GM12878 (cell line): Measurements from ENCODE around the gene MEG3. TPM values are rescaled to one million over a fixed set of nuclear protein-coding genes. Genes with fewer than 3 reads are reported as not detected.

Experiments used
- ATAC-seq: fragments of 200-7000 bp; cut with Tn5 transposase; 3 replicates; pipeline ENCODE4 v1.9.1; 2020; ENCODE audit warnings: mild to moderate bottlenecking, moderate library complexity
- BruUV-seq: library from RNA; stranded (reverse); fragments of 400-500 nt; replicated peaks from 2 replicates; lab custom pipeline; 2021; lab: Mats Ljungman, UMichigan
- CTCF ChIA-PET: fragments of 300-600 bp; sonication (Branson Sonifier 250); formaldehyde crosslinking; extraction: SDS; loops from one replicate; lab custom pipeline; 2021; ENCODE audit warnings: inconsistent platforms; lab: Yijun Ruan, JAX
- POLR2A ChIA-PET: fragments of 350-600 bp; formaldehyde crosslinking; extraction: SDS; loops from one replicate; lab custom pipeline; 2021; ENCODE audit warnings: inconsistent platforms; lab: Charles Lee
- RAD21 ChIA-PET: fragments of 300-600 bp; sonication (Branson Sonifier 250); formaldehyde crosslinking; loops from one replicate; lab custom pipeline; 2023; ENCODE audit warnings: antibody characterized with exemption; ENCODE audit not compliant: unreplicated experiment; lab: Charles Lee
- SMC1A ChIA-PET: fragments of 300-600 bp; sonication (Branson Sonifier 250); formaldehyde crosslinking; loops from one replicate; lab custom pipeline; 2023; ENCODE audit not compliant: unreplicated experiment, uncharacterized antibody; lab: Charles Lee
- DNase-seq: peaks from one replicate; pipeline ENCODE4 v3.0.0-alpha.2; 2011; ENCODE audit warnings: low read depth, low spot score
- FAIRE-seq: peaks from 3 replicates; lab custom pipeline; 2011; peaks lifted over from hg19 to GRCh38; lab: Jason Lieb, UNC
- H2AFZ ChIP-seq: 2 replicates; pipeline ENCODE4 v1.6.0; 2011; ENCODE audit warnings: low read depth, low read length, control low read depth; ENCODE audit not compliant: control insufficient read depth
- H3K27ac ChIP-seq: 2 replicates; pipeline ENCODE4 v1.5.1; 2011; ENCODE audit warnings: control low read depth; ENCODE audit not compliant: control insufficient read depth, insufficient read depth
- H3K27me3 ChIP-seq, 2 experiments: replicated peaks in 1 of 2; 2 replicates each; pipeline versions ENCODE4 v1.6.0 to v1.6.1; 2011; ENCODE audit warnings: low read length in 1 of 2; ENCODE audit not compliant: control insufficient read depth in 2 of 2, insufficient read depth in 2 of 2
- H3K36me3 ChIP-seq, 2 experiments: 2 replicates each; pipeline ENCODE4 v1.5.1; 2011; ENCODE audit warnings: low read length in 1 of 2; ENCODE audit not compliant: control insufficient read depth in 2 of 2, insufficient read depth in 2 of 2
- H3K4me1 ChIP-seq: 2 replicates; pipeline ENCODE4 v1.6.1; 2011; ENCODE audit warnings: mild to moderate bottlenecking, low read length, moderate library complexity, mixed read lengths; ENCODE audit not compliant: control insufficient read depth, insufficient read depth
- H3K4me2 ChIP-seq: 2 replicates; pipeline ENCODE4 v1.6.0; 2011; ENCODE audit warnings: control low read depth; ENCODE audit not compliant: control insufficient read depth, insufficient read depth
- H3K4me3 ChIP-seq: fragments of 200-600 bp; sonication (generic); 2 replicates; pipeline ENCODE4 v1.5.1; 2016
- H3K79me2 ChIP-seq: 2 replicates; pipeline ENCODE4 v1.6.0; 2011; ENCODE audit warnings: low read length; ENCODE audit not compliant: control insufficient read depth, insufficient read depth
- H3K9ac ChIP-seq: 2 replicates; pipeline ENCODE4 v1.8.0; 2011; ENCODE audit warnings: low read length, control low read depth, mixed read lengths; ENCODE audit not compliant: control insufficient read depth, insufficient read depth
- H3K9me3 ChIP-seq: replicated peaks from 3 replicates; pipeline ENCODE4 v1.5.1; 2011; ENCODE audit warnings: mild to moderate bottlenecking, low read length; ENCODE audit not compliant: control insufficient read depth, insufficient read depth
- H4K20me1 ChIP-seq: 2 replicates; pipeline ENCODE4 v1.6.0; 2011; ENCODE audit not compliant: control insufficient read depth, insufficient read depth
- BCL11A ChIP-seq: IDR thresholded peaks from 2 replicates; pipeline ENCODE4 v1.6.1; 2011; ENCODE audit warnings: low read depth, low read length
- BRCA1 ChIP-seq: IDR thresholded peaks from 2 replicates; pipeline ENCODE4 v1.6.1; 2011; ENCODE audit warnings: low read depth, low read length, improper control_type of control experiment
- CHD2 ChIP-seq: IDR thresholded peaks from 2 replicates; pipeline ENCODE4 v1.6.1; 2011; ENCODE audit warnings: low read depth, low read length, improper control_type of control experiment, borderline replicate concordance
- EP300 ChIP-seq, 2 experiments: fragments of 150-350 bp in 1 of 2; IDR thresholded peaks; 2 replicates each; pipeline ENCODE4 v1.6.1; 2011 to 2012; ENCODE audit warnings: low read depth in 2 of 2, low read length in 2 of 2, borderline replicate concordance in 1 of 2, improper control_type of control experiment in 1 of 2, inconsistent platforms in 1 of 2; ENCODE audit not compliant: control insufficient read depth in 1 of 2
- HDAC6 ChIP-seq: fragments of 200-600 bp; sonication (generic); IDR thresholded peaks from one replicate; pipeline ENCODE4 v1.8.0; 2017; ENCODE audit warnings: antibody characterized with exemption; ENCODE audit not compliant: unreplicated experiment
- HDGF ChIP-seq: fragments of 450-650 bp; IDR thresholded peaks from 2 replicates; pipeline ENCODE4 v1.6.1; 2016; ENCODE audit warnings: antibody characterized with exemption
- MXI1 ChIP-seq: fragments of 150-350 bp; IDR thresholded peaks from 2 replicates; pipeline ENCODE4 v1.6.1; 2011; ENCODE audit warnings: low read depth, mild to moderate bottlenecking, inconsistent platforms, low read length, improper control_type of control experiment
- NFYB ChIP-seq: IDR thresholded peaks from 2 replicates; pipeline ENCODE4 v1.6.1; 2011; ENCODE audit warnings: low read depth, mild to moderate bottlenecking, low read length, improper control_type of control experiment, moderate library complexity; ENCODE audit not compliant: insufficient read depth
- RAD21 ChIP-seq: IDR thresholded peaks from 2 replicates; pipeline ENCODE4 v1.6.1; 2011; ENCODE audit warnings: mild to moderate bottlenecking, low read depth, low read length, moderate library complexity; ENCODE audit not compliant: insufficient read depth
- RUNX3 ChIP-seq: IDR thresholded peaks from 2 replicates; pipeline ENCODE4 v1.6.1; 2012; ENCODE audit warnings: low read length, inconsistent platforms
- SMC3 ChIP-seq: IDR thresholded peaks from 2 replicates; pipeline ENCODE4 v1.6.1; 2011; ENCODE audit warnings: low read length, improper control_type of control experiment, borderline replicate concordance
- SREBF1 ChIP-seq: IDR thresholded peaks from 2 replicates; pipeline ENCODE4 v1.6.1; 2012; ENCODE audit warnings: mild to moderate bottlenecking, low read length
- STAT3 ChIP-seq: IDR thresholded peaks from 2 replicates; pipeline ENCODE4 v1.6.1; 2011; ENCODE audit warnings: low read depth, low read length, improper control_type of control experiment
- TCF7 ChIP-seq: IDR thresholded peaks from 2 replicates; pipeline ENCODE4 v1.6.1; 2014; ENCODE audit warnings: antibody characterized with exemption, borderline replicate concordance
- ZNF384 ChIP-seq: IDR thresholded peaks from 2 replicates; pipeline ENCODE4 v1.6.1; 2012; ENCODE audit warnings: low read depth, mild to moderate bottlenecking, low read length, improper control_type of control experiment, borderline replicate concordance
- WGBS: methylation state at CpG from one replicate; pipeline ENCODE4 v1.1.6; 2016; ENCODE audit warnings: low lambda C conversion rate; ENCODE audit not compliant: insufficient replicate concordance, insufficient coverage; ENCODE audit errors: missing lambda C conversion rate; 5-methylcytosine and 5-hydroxymethylcytosine counted together
- in situ Hi-C: fragments of 300-500 bp; cut with MboI; formaldehyde crosslinking; loops from 9 replicates; pipeline ENCODE4 v1.14.3; 2018; ENCODE audit warnings: mixed read lengths
- intact Hi-C: fragments of 100-400 bp; cut with micrococcal nuclease; formaldehyde crosslinking; loops from one replicate; pipeline ENCODE4 v1.14.2; 2022; ENCODE audit not compliant: unreplicated experiment
- polyA plus RNA-seq, 11 experiments: library from polyadenylated mRNA; depleted of rRNA in 4 of 11; unstranded in 6 of 11; stranded (reverse) in 5 of 11; fragments of >200 nt; fragmentation: Nextera tagmentation in 4 of 11; fragmentation: Illumina TruSeq in 1 of 11; extraction: Ambion mirVana in 4 of 11; extraction: Trizol in 1 of 11; gene quantifications; 1 replicate in 1 of 11; 2 replicates in 10 of 11; pipeline versions ENCODE4 v1.2.1 to v1.2.3, GENCODE V29; 2011 to 2016; ENCODE audit warnings: inconsistent platforms in 2 of 11, missing spikeins in 2 of 11, low read depth in 1 of 11
- total RNA-seq, 4 experiments: library from RNA; depleted of rRNA in 3 of 4; stranded (reverse); fragments of >200 nt in 3 of 4; fragmentation: Illumina TruSeq in 1 of 4; extraction: Trizol in 1 of 4; gene quantifications; 2 replicates each; pipeline versions ENCODE4 v1.2.1 to v1.2.3, GENCODE V29; 2013 to 2021
- TF ChIP-seq, protein P1 (sequence below): IDR thresholded peaks from 2 replicates; pipeline ENCODE4 v1.6.1; 2012; ENCODE audit warnings: low read depth, low read length, improper control_type of control experiment
- TF ChIP-seq, protein P2 (sequence below): IDR thresholded peaks from 2 replicates; pipeline ENCODE4 v1.6.1; 2011; ENCODE audit warnings: borderline replicate concordance, low read depth, mild to moderate bottlenecking, moderate library complexity, low read length; ENCODE audit not compliant: insufficient read depth, poor library complexity, severe bottlenecking
- TF ChIP-seq, protein P3 (sequence below): IDR thresholded peaks from 2 replicates; pipeline ENCODE4 v1.6.1; 2012; ENCODE audit warnings: low read depth, low read length, improper control_type of control experiment
- TF ChIP-seq, protein P4 (sequence below): fragments of 450-650 bp; formaldehyde crosslinking; IDR thresholded peaks from 2 replicates; pipeline ENCODE4 v1.4.0; 2022; ENCODE audit warnings: mild to moderate bottlenecking, moderate library complexity

MEG3 gene
- total and polyA plus RNA-seq, 10 of the 15 experiments (the other 5 are each of a cell fraction or from before 2014, with no cell fraction given) = 0.03 to 2.9 (median 0.95) TPM; not detected in 7

DNA sequence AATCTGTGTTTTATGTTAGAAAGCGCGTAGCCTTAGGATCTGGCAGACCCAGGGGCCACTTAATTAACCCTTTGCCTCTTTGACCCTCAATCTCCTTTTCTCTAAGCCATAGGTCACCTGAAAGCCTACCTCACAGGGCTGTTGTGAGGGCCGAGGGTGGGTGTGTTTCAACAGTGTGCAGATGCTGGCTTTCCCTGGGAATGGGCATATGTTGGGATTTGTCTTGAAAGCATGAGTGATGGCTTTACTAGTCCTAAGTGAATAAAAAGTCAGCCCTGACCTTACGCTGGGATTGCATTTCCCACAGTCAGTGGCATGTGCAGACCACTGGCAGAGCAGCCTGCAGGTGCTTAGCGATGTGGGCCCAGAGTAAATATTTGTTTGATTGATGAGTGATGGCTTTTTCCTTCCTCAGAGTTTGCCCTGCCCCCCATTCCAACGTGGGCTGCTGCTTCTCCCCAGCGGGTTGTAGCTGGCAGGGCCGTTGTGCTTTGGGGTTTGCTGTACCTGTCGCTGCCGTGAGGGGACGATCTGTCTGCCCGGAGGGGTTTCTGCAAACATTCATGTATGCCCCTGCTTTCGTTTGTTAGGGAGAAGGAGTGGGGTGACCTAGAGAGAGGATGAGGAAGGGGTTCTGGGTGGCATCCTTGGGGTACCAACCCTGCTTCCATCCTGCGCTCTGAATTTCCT is 31.5 kb downstream of the MEG3 start:
- intact Hi-C loops = loop anchor here (10.0 kb wide), 1 partner anchor 377 kb away; no protein-coding TSS in a partner anchor
- H3K27me3 ChIP-seq = no peaks in the 10 kb centered on the region
- TF ChIP-seq BRCA1 (no peak), STAT3 (no peak), BCL11A (no peak), ZNF384 (no peak), SMC3 (no peak), TCF7 (no peak), NFYB (no peak), SREBF1 (no peak), RUNX3 (no peak), CHD2 (no peak), HDGF (no peak), EP300 (IDR thresholded peaks at IDR 0.05; ENCODE audit: borderline replicate concordance in 1 of 2, control insufficient read depth in 1 of 2, low read depth in 2 of 2, low read length in 2 of 2) (no peak), HDAC6 (no peak), RAD21 (no peak), MXI1 (no peak)
- TF ChIP-seq, protein P1, sequence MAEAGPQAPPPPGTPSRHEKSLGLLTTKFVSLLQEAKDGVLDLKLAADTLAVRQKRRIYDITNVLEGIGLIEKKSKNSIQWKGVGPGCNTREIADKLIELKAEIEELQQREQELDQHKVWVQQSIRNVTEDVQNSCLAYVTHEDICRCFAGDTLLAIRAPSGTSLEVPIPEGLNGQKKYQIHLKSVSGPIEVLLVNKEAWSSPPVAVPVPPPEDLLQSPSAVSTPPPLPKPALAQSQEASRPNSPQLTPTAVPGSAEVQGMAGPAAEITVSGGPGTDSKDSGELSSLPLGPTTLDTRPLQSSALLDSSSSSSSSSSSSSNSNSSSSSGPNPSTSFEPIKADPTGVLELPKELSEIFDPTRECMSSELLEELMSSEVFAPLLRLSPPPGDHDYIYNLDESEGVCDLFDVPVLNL = no peak
- TF ChIP-seq, protein P2, sequence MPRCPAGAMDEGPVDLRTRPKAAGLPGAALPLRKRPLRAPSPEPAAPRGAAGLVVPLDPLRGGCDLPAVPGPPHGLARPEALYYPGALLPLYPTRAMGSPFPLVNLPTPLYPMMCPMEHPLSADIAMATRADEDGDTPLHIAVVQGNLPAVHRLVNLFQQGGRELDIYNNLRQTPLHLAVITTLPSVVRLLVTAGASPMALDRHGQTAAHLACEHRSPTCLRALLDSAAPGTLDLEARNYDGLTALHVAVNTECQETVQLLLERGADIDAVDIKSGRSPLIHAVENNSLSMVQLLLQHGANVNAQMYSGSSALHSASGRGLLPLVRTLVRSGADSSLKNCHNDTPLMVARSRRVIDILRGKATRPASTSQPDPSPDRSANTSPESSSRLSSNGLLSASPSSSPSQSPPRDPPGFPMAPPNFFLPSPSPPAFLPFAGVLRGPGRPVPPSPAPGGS = no peak
- TF ChIP-seq, protein P3, sequence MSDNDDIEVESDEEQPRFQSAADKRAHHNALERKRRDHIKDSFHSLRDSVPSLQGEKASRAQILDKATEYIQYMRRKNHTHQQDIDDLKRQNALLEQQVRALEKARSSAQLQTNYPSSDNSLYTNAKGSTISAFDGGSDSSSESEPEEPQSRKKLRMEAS = no peak
- TF ChIP-seq, protein P4, sequence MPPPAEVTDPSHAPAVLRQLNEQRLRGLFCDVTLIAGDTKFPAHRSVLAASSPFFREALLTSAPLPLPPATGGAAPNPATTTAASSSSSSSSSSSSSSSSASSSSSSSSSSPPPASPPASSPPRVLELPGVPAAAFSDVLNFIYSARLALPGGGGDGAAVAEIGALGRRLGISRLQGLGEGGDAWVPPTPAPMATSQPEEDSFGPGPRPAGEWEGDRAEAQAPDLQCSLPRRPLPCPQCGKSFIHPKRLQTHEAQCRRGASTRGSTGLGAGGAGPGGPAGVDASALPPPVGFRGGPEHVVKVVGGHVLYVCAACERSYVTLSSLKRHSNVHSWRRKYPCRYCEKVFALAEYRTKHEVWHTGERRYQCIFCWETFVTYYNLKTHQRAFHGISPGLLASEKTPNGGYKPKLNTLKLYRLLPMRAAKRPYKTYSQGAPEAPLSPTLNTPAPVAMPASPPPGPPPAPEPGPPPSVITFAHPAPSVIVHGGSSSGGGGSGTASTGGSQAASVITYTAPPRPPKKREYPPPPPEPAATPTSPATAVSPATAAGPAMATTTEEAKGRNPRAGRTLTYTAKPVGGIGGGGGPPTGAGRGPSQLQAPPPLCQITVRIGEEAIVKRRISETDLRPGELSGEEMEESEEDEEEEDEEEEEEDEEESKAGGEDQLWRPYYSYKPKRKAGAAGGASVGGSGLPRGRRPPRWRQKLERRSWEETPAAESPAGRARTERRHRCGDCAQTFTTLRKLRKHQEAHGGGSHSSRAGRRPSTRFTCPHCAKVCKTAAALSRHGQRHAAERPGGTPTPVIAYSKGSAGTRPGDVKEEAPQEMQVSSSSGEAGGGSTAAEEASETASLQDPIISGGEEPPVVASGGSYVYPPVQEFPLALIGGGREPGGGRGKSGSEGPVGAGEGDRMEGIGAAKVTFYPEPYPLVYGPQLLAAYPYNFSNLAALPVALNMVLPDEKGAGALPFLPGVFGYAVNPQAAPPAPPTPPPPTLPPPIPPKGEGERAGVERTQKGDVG = no peak

More for the DNA sequence above, 31.5 kb downstream of the MEG3 start:
- no peaks in the 10 kb centered on the region for H3K79me2 ChIP-seq
- no peaks in the 10 kb centered on the region for H3K36me3 ChIP-seq
- SMC1A ChIA-PET = no interaction called here
- in situ Hi-C loops = no loop called here
- ATAC-seq (no peak), FAIRE-seq (no peak), DNase-seq (no peak)
- CTCF ChIA-PET = no interaction called here
- H3K4me2 ChIP-seq = no peak overlapping the region
- H2AFZ ChIP-seq = no peak overlapping the region
- RAD21 ChIA-PET = no interaction called here
- WGBS = 51% methylated on average over 14 of the region's 14 CpGs
- POLR2A ChIA-PET = no interaction called here
- no peak overlapping the region for H3K4me3 ChIP-seq
- BruUV-seq = no TSS peak
- H3K9ac ChIP-seq = no peak overlapping the region
- H3K27ac ChIP-seq = no peak overlapping the region
- no peaks in the 10 kb centered on the region for H3K9me3 ChIP-seq
- H3K4me1 ChIP-seq = no peaks in the 10 kb centered on the region
- H4K20me1 ChIP-seq = no peaks in the 10 kb centered on the region
